Measurements from ENCODE around the gene DIRAS3.
A peak's percentile ranks its signal among the peaks of the same experiment; 100 is the strongest.
"Not testable (repeated sequence)": the region's sequence is repeated elsewhere in the genome, so short reads cannot be mapped to it uniquely, and the experiment has no call there.

Gene DIRAS3

GRCh38 chr1:68028566-68028965 lies 21.9 kb downstream of the DIRAS3 start:
- DNase-seq (ENCODE audit: low read depth, low spot score), result no peak
- H3K27ac ChIP-seq, result no peak overlapping the region

- no peak overlapping the region for H3K27ac ChIP-seq
- DNase-seq (ENCODE audit: low read depth, low spot score), result no peak
These were observed 25.6 kb downstream of the DIRAS3 start for GRCh38 chr1:68024635-68025338.

- H3K27ac ChIP-seq, result no peak overlapping the region
- no peak for DNase-seq (ENCODE audit: low read depth, low spot score)
These were observed 34.0 kb downstream of the DIRAS3 start for GRCh38 chr1:68016381-68016780.

GRCh38 chr1:68015971-68016370 lies 34.5 kb downstream of the DIRAS3 start:
- no peak overlapping the region for H3K27ac ChIP-seq
- no peak for DNase-seq (ENCODE audit: low read depth, low spot score)

- no peak overlapping the region for H3K27ac ChIP-seq
- DNase-seq (ENCODE audit: low read depth, low spot score), result no peak
These were observed 35.1 kb downstream of the DIRAS3 start for GRCh38 chr1:68015369-68015768.

- H3K27ac ChIP-seq, result no peak overlapping the region
- no peak for DNase-seq (ENCODE audit: low read depth, low spot score)
These were observed 37.1 kb downstream of the DIRAS3 start for GRCh38 chr1:68013351-68013750.

GRCh38 chr1:68011657-68012375 lies 38.6 kb downstream of the DIRAS3 start:
- DNase-seq (ENCODE audit: low read depth, low spot score), result no peak
- no peak overlapping the region for H3K27ac ChIP-seq

- DNase-seq (ENCODE audit: low read depth, low spot score), result no peak
- H3K27ac ChIP-seq, result peak overlapping the region; percentile 2
These were observed 39.9 kb downstream of the DIRAS3 start for GRCh38 chr1:68010543-68010942.

- DNase-seq (ENCODE audit: low read depth, low spot score), result no peak
- peak overlapping the region; percentile 2 for H3K27ac ChIP-seq
These were observed 40.3 kb downstream of the DIRAS3 start for GRCh38 chr1:68010090-68010489.

- not testable (repeated sequence) for DNase-seq (ENCODE audit: low read depth, low spot score); H3K27ac ChIP-seq
These were observed 46.8 kb downstream of the DIRAS3 start for GRCh38 chr1:68003626-68004025.

GRCh38 chr1:68000191-68000590 lies 50.2 kb downstream of the DIRAS3 start:
- no peak overlapping the region for H3K27ac ChIP-seq
- no peak for DNase-seq (ENCODE audit: low read depth, low spot score)

GRCh38 chr1:67997746-67998145 lies 52.7 kb downstream of the DIRAS3 start:
- H3K27ac ChIP-seq, result no peak overlapping the region
- DNase-seq (ENCODE audit: low read depth, low spot score), result no peak
